HEK293T (cell line): ENCODE results near the gene FAM151A.

Experiments
- ARNT ChIP-seq: fragments of 450-650 bp; IDR thresholded peaks from 2 replicates; pipeline ENCODE4 v1.6.1; 2017; ENCODE audit warnings: mild to moderate bottlenecking
- BHLHE40 ChIP-seq: fragments of 450-650 bp; IDR thresholded peaks from 2 replicates; pipeline ENCODE4 v1.6.1; 2016; ENCODE audit warnings: mild to moderate bottlenecking, moderate library complexity, borderline replicate concordance
- CTBP1 ChIP-seq: fragments of 450-650 bp; IDR thresholded peaks from 2 replicates; pipeline ENCODE4 v1.6.1; 2016; ENCODE audit warnings: borderline replicate concordance
- ELF4 ChIP-seq: fragments of 450-650 bp; IDR thresholded peaks from 2 replicates; pipeline ENCODE4 v1.6.1; 2017; ENCODE audit warnings: antibody characterized with exemption
- FOXM1 ChIP-seq: fragments of 450-650 bp; IDR thresholded peaks from 2 replicates; pipeline ENCODE4 v1.6.1; 2017; ENCODE audit warnings: mild to moderate bottlenecking, borderline replicate concordance
- SUZ12 ChIP-seq: fragments of 450-650 bp; IDR thresholded peaks from 2 replicates; pipeline ENCODE4 v1.6.1; 2016; ENCODE audit warnings: mild to moderate bottlenecking
- ZNF384 ChIP-seq: fragments of 450-650 bp; IDR thresholded peaks from 2 replicates; pipeline ENCODE4 v1.6.1; 2016

GRCh38 chr1:54609301-54609921 lies 13.9 kb downstream of the FAM151A start:
- TF ChIP-seq ELF4 (no peak), SUZ12 (no peak), FOXM1 (no peak), ARNT (no peak), ZNF384 (no peak), BHLHE40 (no peak), CTBP1 (no peak)
